Activated CD8-positive, alpha-beta memory T cell treated with anti-CD3 and anti-CD28 coated beads for 36 hours (primary cell): ENCODE measurements around the gene HAVCR2. TPM values are rescaled to one million over a fixed set of nuclear protein-coding genes. Genes with fewer than 3 reads are reported as not detected.
"Not testable (repeated sequence)": the region's sequence is repeated elsewhere in the genome, so short reads cannot be mapped to it uniquely, and the experiment has no call there.

Experiments used
- CTCF ChIA-PET: fragments of 350-600 bp; sonication (Branson Sonifier 250); formaldehyde crosslinking; loops from one replicate; lab custom pipeline; 2021; ENCODE audit warnings: antibody characterized with exemption; lab: Charles Lee
- POLR2A ChIA-PET: fragments of 350-600 bp; sonication (Branson Sonifier 250); formaldehyde crosslinking; loops from one replicate; lab custom pipeline; 2021; ENCODE audit warnings: antibody characterized with exemption; lab: Charles Lee
- total RNA-seq, 2 experiments: library from RNA; stranded (reverse); gene quantifications; one replicate each; pipeline ENCODE4 v1.2.3, GENCODE V29; 2021

Gene HAVCR2
- total RNA-seq, 2 experiments from 2014 or later = 16.3 to 16.8 TPM

DNA sequence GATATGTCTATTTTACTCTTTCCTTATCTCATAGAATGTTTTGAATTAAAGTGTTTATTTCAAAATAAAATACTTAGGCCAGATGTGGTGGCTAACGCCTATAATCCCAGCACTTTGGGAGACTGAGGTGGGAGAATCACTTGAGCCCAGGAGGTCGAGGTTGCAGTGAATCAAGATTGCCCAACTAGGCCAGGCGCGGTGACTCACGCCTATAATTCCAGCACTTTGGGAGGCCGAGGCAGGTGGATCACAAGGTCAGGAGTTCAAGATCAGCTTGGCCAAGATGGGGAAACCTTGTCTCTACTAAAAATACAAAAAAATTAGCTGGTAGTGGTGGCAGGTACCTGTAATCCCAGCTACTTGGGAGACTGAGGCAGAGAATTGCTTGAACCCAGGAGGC lies 52.0 kb downstream of the HAVCR2 start:
- CTCF ChIA-PET, POLR2A ChIA-PET: not testable (repeated sequence)

DNA sequence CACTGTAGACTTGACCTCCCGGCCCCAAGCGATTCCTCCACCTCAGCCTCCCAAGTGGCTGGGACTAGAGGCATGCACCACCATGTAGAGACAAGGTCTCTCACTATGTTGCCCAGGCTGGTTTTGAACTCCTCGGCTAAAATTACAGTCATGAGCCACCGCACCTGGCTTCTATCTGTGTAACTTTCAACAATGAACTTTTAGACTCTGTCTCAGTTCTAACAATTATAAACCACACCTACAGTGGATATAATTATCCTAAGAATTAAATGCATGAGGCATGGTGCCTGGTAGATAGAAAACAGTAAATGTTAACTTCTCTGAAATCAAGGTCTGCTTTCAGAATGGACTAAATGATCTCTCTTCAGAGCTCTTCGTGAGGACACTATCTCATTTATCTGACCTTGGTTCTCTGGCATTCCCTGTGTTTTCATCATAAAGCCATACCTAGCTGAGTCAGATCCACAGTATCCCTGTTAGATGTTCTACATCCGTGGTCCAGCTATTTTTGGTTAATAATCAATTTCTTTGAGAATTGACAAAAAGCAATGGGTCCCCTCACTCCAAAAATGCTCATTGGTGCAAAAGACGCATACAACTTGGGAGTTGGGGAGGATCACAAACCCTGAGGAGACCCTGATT lies 57.1 kb downstream of the HAVCR2 start:
- CTCF ChIA-PET = no interaction called here

DNA sequence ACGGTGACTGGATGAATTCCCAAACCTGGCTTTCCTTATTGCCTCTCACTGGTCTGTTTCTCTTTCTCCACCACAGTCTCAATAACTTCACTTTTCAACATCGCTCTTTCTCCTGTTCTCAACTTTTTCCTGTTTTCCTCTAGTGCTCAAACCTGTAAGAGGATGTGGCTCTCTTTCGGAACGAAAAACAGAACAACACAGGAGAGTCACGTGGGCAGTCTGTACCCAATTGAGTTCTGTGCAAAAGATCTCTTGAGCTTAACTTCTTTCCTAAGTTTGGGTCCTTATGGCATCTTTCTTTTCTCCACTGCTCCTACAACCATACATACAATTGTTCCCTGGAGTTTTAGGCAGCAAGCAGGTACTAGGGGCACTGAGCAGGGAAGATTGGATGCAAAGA lies 58.8 kb downstream of the HAVCR2 start:
- ChIA-PET CTCF (no interaction called here), POLR2A (no interaction called here)

More for the DNA sequence above, 57.1 kb downstream of the HAVCR2 start:
- POLR2A ChIA-PET = no interaction called here

DNA sequence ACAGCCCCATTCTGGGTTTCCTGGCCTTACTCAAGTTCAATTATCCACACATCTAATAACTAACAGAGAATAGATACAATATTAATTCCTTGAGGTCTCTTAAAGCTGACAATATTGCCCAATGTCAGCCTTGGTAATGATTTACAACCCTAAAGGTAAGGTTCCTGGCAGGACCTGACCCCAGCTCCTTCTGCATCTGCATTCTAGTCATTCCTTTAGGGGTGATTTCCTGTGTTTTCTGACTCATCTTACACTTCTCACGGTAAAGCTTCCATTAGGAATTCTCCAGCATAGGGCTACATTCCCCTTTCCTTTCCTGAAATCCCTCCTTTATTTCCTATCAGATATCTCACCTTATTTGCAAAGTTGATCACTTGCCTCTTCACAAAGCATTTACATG lies 59.2 kb downstream of the HAVCR2 start:
- POLR2A ChIA-PET = no interaction called here
- CTCF ChIA-PET = no interaction called here

DNA sequence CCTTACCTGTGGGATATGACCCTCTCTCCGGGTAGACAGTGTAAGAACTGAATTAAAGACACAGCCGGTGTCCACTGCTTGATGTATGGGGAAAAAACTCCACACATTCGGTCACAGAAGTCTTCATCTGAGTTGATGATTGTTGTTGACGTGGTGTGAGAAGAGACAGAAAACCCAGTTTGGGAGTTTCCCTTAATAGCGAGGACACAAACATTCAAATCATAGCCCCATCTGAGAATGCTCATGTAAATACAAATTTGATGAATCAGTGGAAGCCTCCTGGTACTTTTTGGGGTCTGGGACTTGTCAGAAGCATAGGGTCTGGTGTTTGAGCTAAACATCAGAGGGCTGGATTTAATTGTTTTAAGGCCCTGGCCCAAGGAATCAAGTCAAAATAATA lies 60.9 kb downstream of the HAVCR2 start:
- CTCF ChIA-PET = no interaction called here

DNA sequence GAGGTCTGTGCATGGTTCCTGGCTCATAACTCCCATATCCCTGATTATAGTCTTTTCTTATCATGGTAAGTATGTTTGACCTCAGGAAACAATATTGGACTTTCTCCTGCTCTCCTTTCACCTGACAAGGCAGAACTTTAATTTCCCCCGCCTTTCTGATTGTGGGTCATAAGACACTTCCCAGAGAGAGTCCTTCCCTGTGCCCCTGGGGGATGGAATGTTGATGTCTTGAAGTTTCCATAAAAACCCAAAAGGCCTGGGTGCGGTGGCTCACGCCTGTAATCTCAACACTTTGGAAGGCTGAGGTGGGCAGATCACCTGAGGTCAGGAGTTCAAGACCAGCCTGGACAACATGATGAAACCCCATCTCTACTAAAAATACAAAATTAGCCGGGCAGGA lies 61.8 kb downstream of the HAVCR2 start:
- CTCF ChIA-PET, POLR2A ChIA-PET: not testable (repeated sequence)

More for the DNA sequence above, 60.9 kb downstream of the HAVCR2 start:
- POLR2A ChIA-PET = no interaction called here

DNA sequence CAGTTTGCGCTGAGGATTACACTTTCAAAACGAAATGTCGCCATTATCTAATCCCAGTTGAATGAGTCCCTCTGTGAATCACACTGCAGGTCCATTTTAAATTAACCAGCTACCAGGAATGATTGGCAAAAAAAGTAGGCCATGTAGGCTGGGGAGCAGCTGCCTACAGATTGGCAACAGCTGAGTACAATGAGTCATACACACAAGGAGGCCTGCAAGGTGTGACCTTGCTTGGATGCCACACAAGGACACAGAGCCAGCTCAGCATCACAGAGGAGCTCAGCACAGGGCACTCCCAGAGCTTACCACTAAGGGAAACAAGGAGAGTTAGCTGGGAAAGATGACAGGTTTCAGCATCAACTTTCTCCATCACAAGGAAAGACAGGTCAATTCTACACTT lies 62.8 kb downstream of the HAVCR2 start:
- CTCF ChIA-PET = interaction anchor here (0.6 kb wide), 1 partner anchor 18 kb away, joined by 3 read pairs; no protein-coding TSS in a partner anchor
- POLR2A ChIA-PET = no interaction called here

DNA sequence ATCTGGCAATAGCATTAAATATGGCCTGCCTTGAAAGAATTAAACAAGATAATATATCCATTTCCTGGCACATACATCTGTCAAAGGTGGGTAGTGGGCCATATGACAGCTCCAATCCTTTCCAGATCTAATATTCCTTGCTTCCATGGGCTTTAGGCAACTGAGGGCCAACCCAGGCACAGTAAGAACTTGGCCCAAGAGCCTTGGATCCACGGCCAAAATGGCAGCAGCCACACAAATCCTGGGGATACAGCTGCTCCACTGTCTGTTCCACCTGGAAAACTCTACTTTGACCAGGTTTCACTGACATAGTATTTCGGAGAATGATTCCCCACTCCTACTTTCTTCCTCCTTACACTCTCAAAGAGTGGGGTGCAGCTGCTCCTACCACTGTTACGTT lies 63.2 kb downstream of the HAVCR2 start:
- ChIA-PET POLR2A (no interaction called here), CTCF (interaction anchor here (0.6 kb wide), 1 partner anchor 17 kb away, joined by 3 read pairs; no protein-coding TSS in a partner anchor)

DNA sequence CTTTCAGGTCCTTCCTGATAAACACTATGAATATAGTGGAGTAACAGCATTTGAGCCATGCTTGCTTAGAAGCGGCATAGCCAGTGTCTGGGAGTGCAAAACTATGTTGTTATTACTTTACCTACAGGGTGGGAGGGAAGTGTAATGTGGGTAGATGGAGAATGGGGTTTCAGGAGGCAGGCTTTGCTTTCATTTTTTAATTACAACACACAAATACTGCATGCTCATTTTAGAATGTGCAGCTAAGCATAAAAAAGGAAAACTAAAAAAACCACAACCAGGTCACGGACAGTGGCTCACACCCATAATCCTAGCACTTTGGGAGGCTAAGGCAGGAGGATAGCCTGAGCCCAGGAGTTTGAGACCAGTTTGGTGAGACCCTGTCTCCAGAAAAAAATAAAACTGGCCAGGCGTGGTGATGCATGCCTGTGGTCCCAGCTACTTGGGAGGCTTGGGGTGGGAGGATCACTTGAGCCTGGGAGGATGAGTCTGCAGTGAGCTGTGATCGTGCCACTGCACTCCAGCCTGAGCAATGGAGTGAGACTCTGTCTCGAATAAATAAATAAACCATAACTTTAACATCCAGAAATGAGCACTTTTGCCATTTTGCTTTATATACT lies 70.2 kb downstream of the HAVCR2 start:
- POLR2A ChIA-PET = no interaction called here
- CTCF ChIA-PET = no interaction called here

Other genes starting within 250 kb of the HAVCR2 start
- 1 to 10 TPM in 1 of 2 experiments, under 1 TPM in 1; 0.65 to 1.0 TPM for gene TIMD4, start 145.8 kb downstream of the HAVCR2 start, total RNA-seq
- gene HAVCR1, start 49.9 kb downstream of the HAVCR2 start, total RNA-seq = not detected
- 10 to 100 TPM; 12.2 to 12.6 TPM for gene MED7, start 33.8 kb upstream of the HAVCR2 start, total RNA-seq
- under 1 TPM; 0.25 to 0.38 TPM for gene GARIN3, start 57.2 kb upstream of the HAVCR2 start, total RNA-seq
- gene ITK, start 71.8 kb upstream of the HAVCR2 start, total RNA-seq = 100 to 1,000 TPM; 152 to 156 TPM
- gene CYFIP2, start 157.1 kb upstream of the HAVCR2 start, total RNA-seq = 100 to 1,000 TPM; 265 to 297 TPM